Measurements from ENCODE around the gene WDR43.
A peak's percentile ranks its signal among the peaks of the same experiment; 100 is the strongest.

The WDR43 gene

DNA sequence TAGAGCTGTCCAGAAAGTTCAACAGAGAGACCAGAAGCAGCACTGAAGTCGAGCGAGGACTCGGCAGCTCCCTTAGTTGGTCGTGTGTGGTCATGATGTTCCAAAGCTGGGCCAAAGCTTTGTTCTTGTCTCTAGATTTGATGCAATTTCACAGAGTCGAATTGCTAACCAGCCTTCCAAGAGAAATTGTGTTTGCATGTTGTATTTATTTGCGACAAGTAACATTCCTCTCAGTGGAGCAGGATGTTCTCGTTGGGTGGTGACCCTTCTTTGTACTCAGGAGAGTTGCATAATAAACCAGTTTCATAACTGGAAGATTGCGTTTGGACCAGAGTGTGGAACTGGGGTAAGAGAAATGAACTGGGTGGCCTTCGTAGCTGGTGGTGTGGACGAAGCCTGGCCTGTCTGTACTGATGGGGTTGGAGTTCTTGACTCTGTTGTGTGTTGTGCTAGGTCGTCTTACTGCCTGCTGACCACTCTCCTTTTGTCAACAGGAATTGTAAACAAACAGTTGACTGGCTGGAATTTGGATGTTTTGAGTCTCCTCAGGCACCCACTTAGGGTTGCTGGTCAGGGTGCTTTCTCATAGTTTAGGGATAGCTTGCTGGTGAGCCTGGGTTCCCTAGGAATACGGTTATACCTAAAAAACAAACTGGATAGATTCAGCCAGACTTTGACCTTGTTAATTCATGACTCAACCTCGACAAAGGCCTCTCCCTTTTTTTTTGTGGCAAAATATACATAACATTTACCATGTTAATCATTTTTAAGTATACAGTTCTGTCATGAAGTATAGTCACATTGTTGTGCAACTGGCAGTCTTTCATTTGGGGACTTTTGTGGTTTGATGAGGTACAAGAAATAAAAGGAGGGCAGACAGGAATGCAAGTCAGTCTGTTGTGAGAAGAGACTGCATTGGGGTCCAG, 57.7 kb downstream of the WDR43 start:
- DNase-seq (ENCODE audit: low read depth, low spot score), result no peak
- no peak overlapping the region for H3K4me3 ChIP-seq (ENCODE audit: low read depth, low read length)
- in situ Hi-C loops (cut with HindIII; ENCODE audit: low sequenced_read_pairs), result no loop called here
- TF ChIP-seq, protein P1, sequence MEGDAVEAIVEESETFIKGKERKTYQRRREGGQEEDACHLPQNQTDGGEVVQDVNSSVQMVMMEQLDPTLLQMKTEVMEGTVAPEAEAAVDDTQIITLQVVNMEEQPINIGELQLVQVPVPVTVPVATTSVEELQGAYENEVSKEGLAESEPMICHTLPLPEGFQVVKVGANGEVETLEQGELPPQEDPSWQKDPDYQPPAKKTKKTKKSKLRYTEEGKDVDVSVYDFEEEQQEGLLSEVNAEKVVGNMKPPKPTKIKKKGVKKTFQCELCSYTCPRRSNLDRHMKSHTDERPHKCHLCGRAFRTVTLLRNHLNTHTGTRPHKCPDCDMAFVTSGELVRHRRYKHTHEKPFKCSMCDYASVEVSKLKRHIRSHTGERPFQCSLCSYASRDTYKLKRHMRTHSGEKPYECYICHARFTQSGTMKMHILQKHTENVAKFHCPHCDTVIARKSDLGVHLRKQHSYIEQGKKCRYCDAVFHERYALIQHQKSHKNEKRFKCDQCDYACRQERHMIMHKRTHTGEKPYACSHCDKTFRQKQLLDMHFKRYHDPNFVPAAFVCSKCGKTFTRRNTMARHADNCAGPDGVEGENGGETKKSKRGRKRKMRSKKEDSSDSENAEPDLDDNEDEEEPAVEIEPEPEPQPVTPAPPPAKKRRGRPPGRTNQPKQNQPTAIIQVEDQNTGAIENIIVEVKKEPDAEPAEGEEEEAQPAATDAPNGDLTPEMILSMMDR (IDR thresholded peaks at IDR 0.05; ENCODE audit: low read depth, low read length), result no peak

DNA sequence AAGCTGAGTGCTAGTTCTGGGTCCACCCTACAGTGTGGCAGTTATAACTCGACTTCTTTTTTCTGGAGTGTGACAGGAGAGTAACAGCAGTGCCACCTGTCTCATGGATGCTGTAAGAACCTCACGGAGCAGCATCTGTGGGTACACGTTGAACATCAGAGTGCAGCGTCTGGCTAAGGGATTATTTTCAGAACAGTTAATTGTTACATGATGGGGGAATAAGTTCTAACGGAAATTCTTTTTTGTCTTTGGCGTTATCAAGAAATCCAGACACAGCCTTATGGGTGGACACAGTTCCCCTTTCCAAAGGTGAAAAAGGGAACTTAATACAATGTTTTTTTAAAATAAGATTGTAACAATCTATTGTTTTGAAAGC, 58.4 kb downstream of the WDR43 start:
- no peak for DNase-seq (ENCODE audit: low read depth, low spot score)
- in situ Hi-C loops (cut with HindIII; ENCODE audit: low sequenced_read_pairs), result no loop called here
- TF ChIP-seq, protein P1 (IDR thresholded peaks at IDR 0.05; ENCODE audit: low read depth, low read length), result no peak
- no peak overlapping the region for H3K4me3 ChIP-seq (ENCODE audit: low read depth, low read length)

DNA sequence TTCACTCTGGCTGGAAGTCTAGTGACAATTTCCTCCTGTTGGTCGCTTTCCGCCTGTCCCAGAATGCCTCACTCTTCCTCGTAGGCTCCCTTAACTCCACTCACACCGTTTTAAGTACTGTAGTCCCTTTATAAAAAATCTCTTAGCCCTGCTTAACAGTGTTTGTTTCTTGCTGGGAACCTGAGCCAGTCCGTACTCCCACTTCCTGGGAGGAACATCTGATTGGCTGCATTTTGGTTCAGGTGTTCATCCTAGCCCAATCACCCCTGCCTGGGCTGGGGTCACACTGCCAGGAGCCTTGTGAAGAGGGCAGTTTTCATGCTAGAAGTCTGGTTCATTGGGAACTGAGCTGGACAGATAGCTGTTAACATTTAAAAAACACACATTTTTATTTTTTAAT, 61.0 kb downstream of the WDR43 start:
- no peak overlapping the region for H3K4me3 ChIP-seq (ENCODE audit: low read depth, low read length)
- in situ Hi-C loops (cut with HindIII; ENCODE audit: low sequenced_read_pairs), result no loop called here
- TF ChIP-seq, protein P1 (IDR thresholded peaks at IDR 0.05; ENCODE audit: low read depth, low read length), result no peak
- no peak for DNase-seq (ENCODE audit: low read depth, low spot score)

DNA sequence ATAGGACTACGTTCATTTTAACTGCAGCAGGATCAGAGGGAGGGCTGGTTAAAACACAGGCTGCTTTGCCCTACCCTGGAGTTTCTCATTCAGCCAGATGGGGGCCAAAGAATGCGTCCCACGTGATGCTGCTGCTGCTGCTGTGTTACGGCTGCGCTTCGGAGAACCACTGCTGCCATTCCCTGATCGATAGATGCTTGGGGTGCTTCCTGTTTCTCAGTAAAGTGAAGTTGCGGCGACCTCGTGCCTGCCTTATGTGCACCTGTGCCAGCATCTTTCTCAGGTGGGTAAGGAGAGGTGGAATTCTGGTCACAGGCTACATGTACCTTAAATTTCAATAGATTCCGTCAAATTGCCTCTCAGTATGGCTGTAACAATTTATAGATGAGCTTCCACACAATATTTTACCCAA, 62.0 kb downstream of the WDR43 start:
- in situ Hi-C loops (cut with HindIII; ENCODE audit: low sequenced_read_pairs), result no loop called here

DNA sequence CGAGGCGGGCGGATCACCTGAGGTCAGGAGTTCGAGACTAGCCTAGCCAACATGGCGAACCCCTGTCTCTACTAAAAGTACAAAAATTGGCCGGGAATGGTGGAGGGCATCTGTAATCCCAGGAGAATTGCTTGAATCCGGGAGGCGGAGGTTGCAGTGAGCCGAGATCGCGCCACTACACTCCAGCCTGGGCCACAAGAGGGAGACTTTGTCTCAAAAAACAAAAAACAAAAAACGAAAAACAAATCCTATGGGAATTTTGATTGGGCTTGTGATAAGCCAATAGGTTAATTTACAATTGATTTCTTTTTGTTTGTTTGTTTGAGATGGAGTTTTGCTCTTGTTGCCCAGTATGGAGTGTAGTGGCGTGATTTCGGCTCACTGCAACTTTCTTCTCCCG, 62.4 kb downstream of the WDR43 start:
- TF ChIP-seq, protein P1 (IDR thresholded peaks at IDR 0.05; ENCODE audit: low read depth, low read length), result peak; percentile 48
- H3K4me3 ChIP-seq (ENCODE audit: low read depth, low read length), result no peak overlapping the region
- DNase-seq (ENCODE audit: low read depth, low spot score), result no peak
- in situ Hi-C loops (cut with HindIII; ENCODE audit: low sequenced_read_pairs), result no loop called here

More for the DNA sequence above, 62.0 kb downstream of the WDR43 start:
- H3K4me3 ChIP-seq (ENCODE audit: low read depth, low read length), result no peak overlapping the region
- TF ChIP-seq, protein P1 (IDR thresholded peaks at IDR 0.05; ENCODE audit: low read depth, low read length), result peak; percentile 40
- no peak for DNase-seq (ENCODE audit: low read depth, low spot score)

- DNase-seq (ENCODE audit: low read depth, low spot score), result peak; percentile 81
- in situ Hi-C loops (cut with HindIII; ENCODE audit: low sequenced_read_pairs), result no loop called here
- no peak overlapping the region for H3K4me3 ChIP-seq (ENCODE audit: low read depth, low read length)
Measured at GRCh38 chr2:28958689-28959088, 64.2 kb downstream of the WDR43 start.

More at GRCh38 chr2:28958689-28959088, 64.2 kb downstream of the WDR43 start:
- TF ChIP-seq, protein P1 (IDR thresholded peaks at IDR 0.05; ENCODE audit: low read depth, low read length), result peak; percentile 43

All from astrocyte of the spinal cord (primary cell).